Inflammatory macrophage treated with lipopolysaccharide for 4 hours (primary cell): ENCODE results near the gene AK1.

Experiments used
- DNase-seq: peaks from one replicate; pipeline ENCODE4 v3.0.0-alpha.2; 2020

AK1 gene

GRCh38 chr9:127866535-127866934 lies 10.9 kb downstream of the AK1 start:
- DNase-seq: no peak

GRCh38 chr9:127865645-127866464 lies 11.6 kb downstream of the AK1 start:
- no peak for DNase-seq

- peak; percentile 78 for DNase-seq
These were observed 14.3 kb downstream of the AK1 start for GRCh38 chr9:127863191-127863621.

DNA sequence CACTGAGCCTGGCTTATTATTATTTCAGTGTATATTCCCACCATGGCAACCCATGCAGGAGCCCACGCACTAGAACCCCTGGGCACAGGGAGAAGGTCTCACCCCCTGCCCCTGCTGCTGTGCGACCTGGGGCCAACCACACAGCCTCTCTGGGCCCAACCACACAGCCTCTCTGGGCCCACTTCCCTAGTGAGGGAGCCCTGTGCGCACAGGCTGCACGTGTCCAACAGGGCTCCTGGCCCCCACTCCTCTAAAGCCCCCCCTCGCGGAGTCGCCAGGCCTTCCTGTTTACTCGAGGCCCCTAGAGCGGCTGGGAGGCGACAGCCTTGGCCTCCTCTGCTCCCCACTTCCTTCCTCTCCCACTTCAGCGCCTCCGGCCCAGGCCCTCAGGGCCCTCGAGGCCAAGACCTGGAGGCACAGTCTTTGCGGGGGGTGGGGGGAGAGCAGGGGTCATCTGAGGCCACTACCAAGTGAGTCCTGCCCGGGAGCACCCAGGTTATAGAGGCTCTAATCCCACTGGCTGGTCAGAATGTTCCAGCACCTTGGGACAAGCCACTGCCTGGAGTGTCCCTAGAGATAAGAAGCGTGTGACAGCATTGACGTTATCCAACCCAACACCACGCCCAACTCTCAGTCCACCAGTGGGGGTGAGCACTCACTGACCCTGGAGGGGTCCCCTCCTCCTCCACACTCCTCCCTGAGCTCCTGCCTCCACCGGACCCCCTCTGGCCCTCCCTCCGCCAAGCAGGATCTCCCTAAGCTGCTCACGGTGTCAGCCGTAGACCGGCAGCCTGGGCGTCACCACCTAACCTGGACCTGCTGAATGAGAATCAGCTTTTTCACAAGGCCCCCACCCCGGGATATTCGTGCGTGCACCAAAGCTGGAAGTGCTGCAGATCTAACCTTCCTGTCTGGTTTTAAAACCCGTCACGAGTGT lies 15.1 kb downstream of the AK1 start:
- DNase-seq: peak; percentile 60

- DNase-seq: no peak
These were observed 16.7 kb downstream of the AK1 start for GRCh38 chr9:127860779-127861178.

DNA sequence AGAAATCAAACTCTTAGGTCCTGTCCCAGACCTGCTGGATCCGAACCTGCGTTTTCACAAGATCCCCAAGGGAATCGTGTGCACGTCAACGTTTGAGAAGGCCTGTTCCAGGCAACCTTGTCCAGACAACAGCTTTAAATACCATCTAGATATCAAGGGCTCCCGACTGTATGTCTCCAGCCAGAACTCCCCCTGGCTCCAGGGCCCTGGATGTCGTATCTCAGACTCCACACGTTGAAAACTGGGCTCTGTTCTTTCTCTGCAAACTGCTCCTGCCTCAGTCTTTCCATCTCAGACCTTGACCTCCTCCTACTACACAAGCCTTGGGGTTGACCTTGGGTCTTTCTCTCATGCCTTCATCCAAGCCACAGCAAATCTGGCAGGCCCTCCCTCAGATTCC lies 17.2 kb downstream of the AK1 start:
- no peak for DNase-seq

DNA sequence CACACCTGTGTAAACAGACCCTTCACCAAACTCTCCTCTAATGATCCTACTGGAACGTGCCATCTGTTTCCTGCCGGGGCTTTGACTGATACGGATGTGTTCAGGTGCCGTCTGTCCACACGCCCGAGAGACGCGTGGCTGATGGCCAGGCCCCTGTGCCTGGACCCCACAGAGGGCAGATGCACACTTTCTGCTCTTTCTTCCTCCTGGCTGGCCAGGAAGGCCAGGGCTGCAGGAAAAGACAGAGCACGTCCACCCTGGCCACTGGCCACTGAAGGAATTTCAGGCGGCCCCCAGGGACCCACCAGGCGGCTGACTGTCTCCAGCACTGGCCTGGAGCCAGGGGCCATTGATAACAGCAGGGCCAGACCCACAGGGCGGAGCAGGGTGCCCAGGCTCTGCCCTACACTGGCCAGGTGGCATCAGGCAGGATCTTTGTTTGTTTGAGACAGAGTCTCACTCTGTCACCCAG lies 19.4 kb downstream of the AK1 start:
- DNase-seq: no peak

GRCh38 chr9:127857278-127857677 lies 20.2 kb downstream of the AK1 start:
- no peak for DNase-seq

- no peak for DNase-seq
These were observed 20.8 kb downstream of the AK1 start for GRCh38 chr9:127856729-127857116.

DNA sequence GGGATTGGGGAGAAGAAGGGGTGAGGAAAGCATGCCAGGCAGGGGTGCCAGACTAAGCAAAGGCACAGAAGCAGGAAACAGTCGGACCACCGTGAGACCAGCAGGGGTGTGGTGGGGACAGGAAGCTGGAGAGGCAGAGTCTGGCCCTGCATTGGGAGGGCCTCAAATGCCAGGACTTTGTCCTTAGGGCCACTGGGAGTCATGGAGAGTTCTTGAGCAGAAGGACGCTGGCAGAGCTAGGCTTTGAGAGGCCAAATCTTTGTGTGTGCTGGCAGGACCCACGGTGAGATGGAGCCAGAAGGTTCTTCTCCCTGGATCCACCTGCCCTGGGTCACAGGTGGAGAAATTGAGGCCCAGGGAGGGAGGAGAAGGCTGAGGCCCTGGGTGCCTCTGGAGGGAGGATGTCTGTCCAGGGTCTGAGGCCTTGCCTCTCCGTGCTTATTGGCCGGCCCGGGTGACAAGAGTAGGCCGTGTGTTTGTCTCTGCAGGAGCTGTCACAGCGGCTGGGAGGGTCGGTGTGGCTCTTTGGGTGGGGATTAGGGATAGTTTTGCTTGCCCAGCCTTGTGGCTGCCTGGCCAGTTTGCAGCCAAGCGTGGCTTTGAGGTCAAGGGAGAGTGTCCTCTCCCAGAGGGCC lies 21.3 kb downstream of the AK1 start:
- no peak for DNase-seq

GRCh38 chr9:127855522-127855921 lies 22.0 kb downstream of the AK1 start:
- DNase-seq: no peak

GRCh38 chr9:127854960-127855359 lies 22.5 kb downstream of the AK1 start:
- no peak for DNase-seq

DNA sequence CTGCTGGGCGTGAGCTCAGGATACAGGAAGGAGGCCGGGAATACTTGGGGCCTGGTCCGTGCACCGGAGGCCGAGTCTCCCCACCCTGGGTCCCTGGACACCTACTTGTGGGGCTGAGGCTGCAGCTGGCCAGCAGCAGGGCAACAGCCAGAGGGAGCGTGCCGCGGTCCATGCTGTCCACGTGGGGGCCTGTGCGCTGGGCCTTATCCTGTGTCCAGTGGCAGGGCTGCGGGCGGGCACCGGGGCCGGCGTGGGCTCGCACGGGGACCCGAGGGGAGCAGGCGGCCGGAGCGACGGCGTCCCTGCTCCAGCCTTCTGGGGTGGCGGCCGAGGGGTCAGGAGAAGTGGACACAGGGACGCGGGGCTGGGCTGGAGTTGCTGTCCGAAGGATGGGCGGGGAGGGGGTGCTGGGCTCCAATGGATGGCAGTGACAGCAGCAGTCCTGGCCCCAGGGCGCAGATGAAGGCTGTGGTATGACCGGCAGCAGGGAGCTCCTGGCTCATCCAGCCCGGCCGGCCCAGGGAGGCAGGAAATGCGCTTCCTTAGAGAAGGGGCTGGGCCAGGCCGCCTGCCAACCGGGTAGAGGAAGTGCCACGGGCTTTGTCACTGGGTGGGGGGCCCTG lies 23.2 kb downstream of the AK1 start, which contains the start of gene ENG:
ENG (minus strand) TSS at position 475 of the 623 bp plus-strand sequence; CDS start at position 172, 303 bp downstream.
- DNase-seq: peak; percentile 32

GRCh38 chr9:127853312-127854183 lies 23.9 kb downstream of the AK1 start:
- DNase-seq: peak; percentile 44

DNA sequence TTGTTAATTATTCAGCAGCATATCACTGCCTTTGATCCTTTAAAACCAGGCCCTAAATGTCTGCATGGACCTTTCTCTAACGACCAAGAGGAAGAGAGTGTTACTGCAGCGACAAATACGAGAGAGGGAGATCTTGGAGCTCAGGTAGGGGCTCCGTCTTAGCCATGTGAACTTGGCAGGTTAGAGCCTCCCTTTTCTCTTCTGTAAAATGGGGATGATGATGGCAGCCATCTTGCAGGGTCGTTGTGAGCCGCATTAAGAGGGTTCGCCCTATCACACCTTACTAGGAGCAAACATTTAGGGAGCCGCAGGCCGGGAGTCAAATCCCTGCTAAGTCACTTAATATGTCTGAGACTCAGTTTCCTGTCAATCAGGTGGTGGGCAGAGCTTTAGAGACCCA lies 24.6 kb downstream of the AK1 start:
- no peak for DNase-seq

DNA sequence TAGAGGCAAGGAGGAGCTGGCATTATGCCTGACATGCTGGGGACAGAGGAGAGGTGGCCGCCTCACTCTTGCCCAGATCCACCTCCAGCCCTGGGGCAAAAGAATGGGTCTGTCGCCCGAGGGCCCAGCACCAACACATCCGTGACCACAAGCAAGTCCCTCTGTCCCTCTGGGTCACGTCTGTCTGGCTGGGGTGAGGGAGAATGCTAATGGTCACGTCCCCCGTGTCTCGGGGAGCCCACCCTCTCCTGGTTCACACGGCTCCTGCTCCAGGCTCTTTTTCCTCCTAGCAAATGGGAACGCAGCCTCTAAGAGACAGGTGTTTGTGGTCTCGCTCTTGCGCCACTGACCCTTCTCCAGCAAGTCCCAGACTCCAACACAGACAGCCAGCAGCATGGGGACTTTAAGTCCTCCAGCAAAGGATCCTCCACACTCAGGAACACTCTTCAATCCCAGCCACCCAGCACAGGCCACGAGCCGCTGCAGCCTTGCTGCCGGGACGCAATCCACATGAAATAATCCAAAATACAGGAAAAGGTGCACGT lies 27.1 kb downstream of the AK1 start:
- DNase-seq: no peak

GRCh38 chr9:127848756-127849504 lies 28.5 kb downstream of the AK1 start:
- no peak for DNase-seq

DNA sequence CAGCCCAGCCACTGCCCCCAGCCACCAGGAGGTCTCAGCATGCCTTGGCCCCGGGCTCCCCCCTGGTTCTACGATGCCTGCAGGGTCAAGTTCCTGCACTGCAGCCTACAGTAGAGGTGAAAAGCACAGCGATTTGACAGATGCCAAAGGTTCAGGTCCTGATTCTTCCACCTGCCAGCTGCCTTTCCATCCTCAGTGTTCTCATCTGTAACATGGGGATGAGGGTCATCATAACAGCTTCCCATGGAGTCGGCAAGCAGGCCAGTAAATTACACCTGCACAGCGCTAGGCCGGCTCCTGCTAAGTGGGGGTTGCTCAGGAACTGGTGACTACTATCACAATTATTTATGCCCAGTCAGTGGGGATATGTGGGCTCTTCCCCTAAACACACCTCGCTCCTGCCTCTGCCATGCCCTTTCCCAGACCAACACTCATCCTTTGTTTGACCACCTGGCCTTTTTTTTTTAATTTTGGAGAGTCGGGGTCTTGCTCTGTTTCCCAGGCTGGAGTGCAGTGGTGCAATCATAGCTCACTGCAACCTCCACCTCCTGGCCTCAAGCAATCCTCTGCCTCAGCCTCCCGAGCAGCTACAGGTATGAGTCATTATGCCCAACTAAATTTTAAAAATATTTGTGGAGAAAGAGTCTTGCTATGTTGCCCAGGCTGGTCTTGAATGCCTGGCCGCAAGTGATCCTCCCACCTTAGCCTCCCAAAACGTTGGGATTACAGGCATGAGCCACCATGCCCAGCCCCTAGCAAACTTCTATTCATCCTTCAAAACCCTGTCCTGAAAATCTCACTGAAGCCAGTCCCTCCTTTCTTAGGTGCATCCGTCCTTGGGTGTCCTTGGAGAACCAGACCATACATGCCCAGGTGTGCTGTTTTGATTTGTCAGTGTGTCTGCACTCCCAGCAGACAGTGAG lies 29.4 kb downstream of the AK1 start:
- DNase-seq: no peak

- DNase-seq: peak; percentile 42
These were observed 30.3 kb downstream of the AK1 start for GRCh38 chr9:127847178-127847510.
